PC-9 (cell line): ENCODE results near the gene TBATA. TPM values are rescaled to one million over a fixed set of nuclear protein-coding genes. Genes with fewer than 3 reads are reported as not detected.

Experiments used
- BruUV-seq: library from RNA; stranded (reverse); fragments of 400-500 nt; replicated peaks from 2 replicates; lab custom pipeline; 2021; lab: Mats Ljungman, UMichigan
- CTCF ChIA-PET: fragments of 300-600 bp; sonication (Branson Sonifier 250); formaldehyde crosslinking; loops from one replicate; lab custom pipeline; 2022; ENCODE audit warnings: antibody characterized with exemption; lab: Charles Lee
- POLR2A ChIA-PET: fragments of 300-600 bp; sonication (Branson Sonifier 250); formaldehyde crosslinking; loops from one replicate; lab custom pipeline; 2022; ENCODE audit warnings: antibody characterized with exemption; ENCODE audit not compliant: unreplicated experiment; lab: Charles Lee
- DNase-seq, 2 experiments: peaks; one replicate each; pipeline versions ENCODE4 v3.0.0 to v3.0.0-alpha.2; 2015 to 2022; ENCODE audit warnings: mixed read lengths in 1 of 2
- H2AFZ ChIP-seq: fragments of 200-600 bp; sonication (generic); 2 replicates; pipeline ENCODE4 v1.8.1; 2017; ENCODE audit warnings: antibody characterized with exemption
- H3F3A ChIP-seq: fragments of 200-600 bp; sonication (generic); 2 replicates; pipeline ENCODE4 v1.8.1; 2017; ENCODE audit warnings: antibody characterized with exemption, mild to moderate bottlenecking, low read depth; ENCODE audit not compliant: insufficient read depth
- H3K27ac ChIP-seq: fragments of 200-600 bp; sonication (generic); 2 replicates; pipeline ENCODE4 v1.6.1; 2016; ENCODE audit warnings: mixed run types
- H3K27me3 ChIP-seq: fragments of 200-600 bp; sonication (generic); 2 replicates; pipeline ENCODE4 v1.6.1; 2016; ENCODE audit warnings: low read depth, mixed run types; ENCODE audit not compliant: insufficient read depth
- H3K36me3 ChIP-seq: fragments of 200-600 bp; sonication (generic); 2 replicates; pipeline ENCODE4 v1.6.1; 2016; ENCODE audit warnings: low read depth, mixed run types
- H3K4me1 ChIP-seq: fragments of 200-600 bp; sonication (generic); replicated peaks from 2 replicates; pipeline ENCODE4 v1.6.1; 2016; ENCODE audit warnings: mixed run types; ENCODE audit not compliant: insufficient read depth
- H3K4me2 ChIP-seq: fragments of 200-600 bp; sonication (generic); 2 replicates; pipeline ENCODE4 v1.6.1; 2017; ENCODE audit warnings: mixed run types
- H3K4me3 ChIP-seq: fragments of 200-600 bp; sonication (generic); 2 replicates; pipeline ENCODE4 v1.6.1; 2016; ENCODE audit warnings: mixed run types
- H3K79me2 ChIP-seq: fragments of 200-600 bp; sonication (generic); 2 replicates; pipeline ENCODE4 v1.6.1; 2017; ENCODE audit warnings: low read depth, mixed run types
- H3K9me2 ChIP-seq: fragments of 200-600 bp; sonication (generic); 2 replicates; pipeline ENCODE4 v1.8.1; 2017; ENCODE audit warnings: mild to moderate bottlenecking; ENCODE audit not compliant: insufficient read depth
- H3K9me3 ChIP-seq: fragments of 200-600 bp; sonication (generic); 2 replicates; pipeline ENCODE4 v1.8.1; 2016; ENCODE audit warnings: low read depth; ENCODE audit not compliant: insufficient read depth
- H4K20me1 ChIP-seq: fragments of 200-600 bp; sonication (generic); 2 replicates; pipeline ENCODE4 v1.8.1; 2017; ENCODE audit not compliant: insufficient read depth
- CTCF ChIP-seq: fragments of 200-600 bp; sonication (generic); conservative IDR thresholded peaks from 2 replicates; pipeline ENCODE4 v1.6.1; 2017; ENCODE audit warnings: mixed run types, antibody characterized with exemption, mild to moderate bottlenecking, moderate library complexity
- EZH2 ChIP-seq: fragments of 200-600 bp; sonication (generic); IDR thresholded peaks from 2 replicates; pipeline ENCODE4 v1.8.0; 2017; ENCODE audit warnings: antibody characterized with exemption, low read depth
- intact Hi-C: fragments of 100-400 bp; cut with micrococcal nuclease; formaldehyde crosslinking; loops from one replicate; pipeline ENCODE4 v1.10.0; 2022; ENCODE audit not compliant: unreplicated experiment
- total RNA-seq: library from RNA; stranded (reverse); gene quantifications from 2 replicates; pipeline ENCODE4 v1.2.3, GENCODE V29; 2021

Gene TBATA
- total RNA-seq, 1 experiment from 2014 or later: not detected

GRCh38 chr10:70749756-70750155 lies 35.4 kb downstream of the TBATA start:
- H2AFZ ChIP-seq: no peak overlapping the region
- no peaks in the 10 kb centered on the region for H3K9me2 ChIP-seq
- no peaks in the 10 kb centered on the region for H4K20me1 ChIP-seq
- H3K27ac ChIP-seq: no peak overlapping the region
- no peaks in the 10 kb centered on the region for H3K27me3 ChIP-seq
- ChIA-PET CTCF (no interaction called here), POLR2A (no interaction called here)
- no peak overlapping the region for H3K4me2 ChIP-seq
- H3K9me3 ChIP-seq: no peaks in the 10 kb centered on the region
- no peak for DNase-seq
- TF ChIP-seq CTCF: no peak
- TF ChIP-seq EZH2: no peak
- intact Hi-C loops: no loop called here
- BruUV-seq: no TSS peak
- H3K36me3 ChIP-seq: no peaks in the 10 kb centered on the region
- no peaks in the 10 kb centered on the region for H3K4me1 ChIP-seq
- H3K4me3 ChIP-seq: no peak overlapping the region
- no peaks in the 10 kb centered on the region for H3K79me2 ChIP-seq
- no peaks in the 10 kb centered on the region for H3F3A ChIP-seq

GRCh38 chr10:70748801-70749573 lies 36.2 kb downstream of the TBATA start:
- Histone ChIP-seq H3K27ac (no peak overlapping the region), H3F3A (no peaks in the 10 kb centered on the region), H3K79me2 (no peaks in the 10 kb centered on the region), H3K4me3 (no peak overlapping the region), H3K4me1 (no peaks in the 10 kb centered on the region), H3K4me2 (no peak overlapping the region), H3K36me3 (no peaks in the 10 kb centered on the region), H3K27me3 (no peaks in the 10 kb centered on the region), H3K9me3 (no peaks in the 10 kb centered on the region), H4K20me1 (no peaks in the 10 kb centered on the region), H2AFZ (no peak overlapping the region), H3K9me2 (no peaks in the 10 kb centered on the region)
- TF ChIP-seq CTCF (no peak), EZH2 (no peak)
- intact Hi-C loops: no loop called here
- BruUV-seq: no TSS peak
- ChIA-PET POLR2A (no interaction called here), CTCF (interaction anchor here (0.7 kb wide), 1 partner anchor 197 kb away, joined by 3 read pairs; no protein-coding TSS in a partner anchor)
- DNase-seq: no peak

- TF ChIP-seq EZH2 (no peak), CTCF (no peak)
- Histone ChIP-seq H3K4me2 (no peak overlapping the region), H2AFZ (no peak overlapping the region), H3K4me3 (no peak overlapping the region), H3K9me2 (no peaks in the 10 kb centered on the region), H3K9me3 (no peaks in the 10 kb centered on the region), H3K27ac (no peak overlapping the region), H3K27me3 (no peaks in the 10 kb centered on the region), H4K20me1 (no peaks in the 10 kb centered on the region), H3F3A (no peaks in the 10 kb centered on the region), H3K4me1 (no peaks in the 10 kb centered on the region), H3K36me3 (no peaks in the 10 kb centered on the region), H3K79me2 (no peaks in the 10 kb centered on the region)
- BruUV-seq: no TSS peak
- ChIA-PET CTCF (interaction anchor here (0.7 kb wide), 1 partner anchor 196 kb away, joined by 3 read pairs; no protein-coding TSS in a partner anchor), POLR2A (no interaction called here)
- no peak for DNase-seq
- intact Hi-C loops: no loop called here
These were observed 36.9 kb downstream of the TBATA start for GRCh38 chr10:70748305-70748704.
